ENCODE results near the gene BCLAF3.

Gene BCLAF3

GRCh38 chrX:19975845-19976244, 15.0 kb downstream of the BCLAF3 start:
- no peak overlapping the region for H3K27ac ChIP-seq
- no peak overlapping the region for H3K4me3 ChIP-seq

GRCh38 chrX:19972984-19973383, 17.9 kb downstream of the BCLAF3 start:
- H3K4me3 ChIP-seq, result no peak overlapping the region
- H3K27ac ChIP-seq, result no peak overlapping the region

GRCh38 chrX:19968276-19968675, 22.6 kb downstream of the BCLAF3 start:
- H3K4me3 ChIP-seq, result no peak overlapping the region
- no peak overlapping the region for H3K27ac ChIP-seq

- no peak overlapping the region for H3K4me3 ChIP-seq
- H3K27ac ChIP-seq, result no peak overlapping the region
These were observed 24.8 kb downstream of the BCLAF3 start for GRCh38 chrX:19966056-19966455.

GRCh38 chrX:19964017-19964710, 26.7 kb downstream of the BCLAF3 start:
- Histone ChIP-seq H3K4me3 (no peak overlapping the region), H3K27ac (no peak overlapping the region)

GRCh38 chrX:19960913-19961312, 29.9 kb downstream of the BCLAF3 start:
- Histone ChIP-seq H3K4me3 (no peak overlapping the region), H3K27ac (no peak overlapping the region)

- no peak overlapping the region for H3K27ac ChIP-seq
- no peak overlapping the region for H3K4me3 ChIP-seq
These were observed 32.0 kb downstream of the BCLAF3 start for GRCh38 chrX:19958552-19959486.

- Histone ChIP-seq H3K4me3 (no peak overlapping the region), H3K27ac (no peak overlapping the region)
These were observed 33.9 kb downstream of the BCLAF3 start for GRCh38 chrX:19956923-19957322.

GRCh38 chrX:19956306-19956705, 34.6 kb downstream of the BCLAF3 start:
- Histone ChIP-seq H3K4me3 (no peak overlapping the region), H3K27ac (no peak overlapping the region)

- Histone ChIP-seq H3K4me3 (no peak overlapping the region), H3K27ac (no peak overlapping the region)
These were observed 35.6 kb downstream of the BCLAF3 start for GRCh38 chrX:19955306-19955705.

- no peak overlapping the region for H3K4me3 ChIP-seq
- no peak overlapping the region for H3K27ac ChIP-seq
These were observed 36.3 kb downstream of the BCLAF3 start for GRCh38 chrX:19954335-19955096.

GRCh38 chrX:19953145-19953544, 37.7 kb downstream of the BCLAF3 start:
- no peak overlapping the region for H3K4me3 ChIP-seq
- H3K27ac ChIP-seq, result no peak overlapping the region

GRCh38 chrX:19949340-19949739, 41.5 kb downstream of the BCLAF3 start:
- H3K4me3 ChIP-seq, result no peak overlapping the region

GRCh38 chrX:19947612-19948011, 43.2 kb downstream of the BCLAF3 start:
- H3K27ac ChIP-seq, result no peak overlapping the region

More at GRCh38 chrX:19949340-19949739, 41.5 kb downstream of the BCLAF3 start:
- no peak overlapping the region for H3K27ac ChIP-seq

More at GRCh38 chrX:19947612-19948011, 43.2 kb downstream of the BCLAF3 start:
- no peak overlapping the region for H3K4me3 ChIP-seq

Data from skin epidermis (tissue), 12 donors.